GM19438 (cell line): ENCODE results near the gene TMEM255B.
"Not testable (repeated sequence)": the region's sequence is repeated elsewhere in the genome, so short reads cannot be mapped to it uniquely, and the experiment has no call there.

Source experiments
- ATAC-seq: cut with Tn5 transposase; IDR thresholded peaks from one replicate; pipeline ENCODE4 v1.9.1; 2021; ENCODE audit warnings: low read depth; ENCODE audit not compliant: unreplicated experiment

The TMEM255B gene

GRCh38 chr13:113748101-113748861 is 10.7 kb upstream of the TMEM255B start:
- ATAC-seq = no peak

GRCh38 chr13:113748862-113749451 is 10.1 kb upstream of the TMEM255B start:
- no peak for ATAC-seq

DNA sequence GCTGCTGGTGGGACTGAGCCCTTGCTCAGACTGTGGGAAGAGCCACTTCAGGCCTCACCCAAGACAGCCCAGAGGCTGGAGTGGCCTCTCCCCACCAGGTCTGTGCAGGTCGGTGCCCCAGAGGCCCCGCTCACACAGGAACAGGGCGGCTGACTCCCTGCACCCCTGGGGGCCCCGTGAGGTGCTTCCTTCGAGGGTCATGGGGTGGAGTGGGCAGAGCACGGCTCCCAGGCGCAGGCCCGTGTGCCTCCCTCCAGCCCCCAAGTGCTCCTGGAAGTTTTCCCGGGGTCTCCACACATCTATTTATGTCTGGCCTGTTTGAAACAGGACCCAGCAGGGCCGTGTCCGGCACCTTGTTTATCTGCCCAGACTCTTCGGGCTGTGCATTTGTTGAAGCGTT is 9.5 kb upstream of the TMEM255B start:
- ATAC-seq = no peak

DNA sequence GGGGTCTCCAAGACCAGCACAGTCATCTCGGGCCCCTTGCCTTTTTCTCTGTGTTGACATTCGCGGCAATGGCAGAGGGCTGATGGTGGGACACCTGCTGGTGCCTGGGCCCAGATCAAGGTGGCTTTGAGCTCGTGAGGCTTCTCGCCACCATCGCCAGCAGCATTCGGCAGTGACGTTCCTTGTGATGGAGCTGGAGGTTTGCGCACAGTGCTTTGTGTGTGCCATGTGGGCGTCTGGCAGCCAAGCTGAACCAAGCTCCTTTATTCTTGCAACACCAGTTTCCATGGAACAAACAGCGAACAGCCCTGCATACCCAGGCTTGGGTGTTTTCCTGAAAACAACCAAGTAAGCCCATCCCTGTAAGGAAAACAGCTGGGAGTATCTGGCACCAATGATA is 9.1 kb upstream of the TMEM255B start:
- no peak for ATAC-seq

GRCh38 chr13:113750554-113751399 is 8.2 kb upstream of the TMEM255B start:
- no peak for ATAC-seq

DNA sequence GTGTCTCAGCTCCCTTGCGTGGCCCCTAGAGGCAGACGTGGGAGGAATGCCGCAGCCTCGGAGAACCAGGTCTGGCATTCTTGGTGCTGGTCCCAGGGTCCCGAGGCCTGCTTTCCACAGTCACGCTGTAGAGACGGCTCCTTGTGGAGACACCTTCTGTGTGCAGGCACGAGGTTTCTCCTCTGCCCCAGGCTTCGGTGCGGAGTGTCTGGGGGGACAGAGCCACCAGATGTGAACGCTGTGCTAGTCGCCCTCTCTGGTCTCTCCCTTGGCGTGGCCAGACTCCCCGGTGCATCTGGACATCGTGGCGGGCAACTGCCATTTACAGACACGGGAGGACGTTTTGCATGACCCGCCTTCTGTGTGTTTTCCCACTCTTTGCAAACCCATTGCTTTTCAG is 7.5 kb upstream of the TMEM255B start:
- no peak for ATAC-seq

- not testable (repeated sequence) for ATAC-seq
Observed at GRCh38 chr13:113752211-113752986, 6.6 kb upstream of the TMEM255B start.

GRCh38 chr13:113753171-113753570 is 5.9 kb upstream of the TMEM255B start:
- no peak for ATAC-seq

- no peak for ATAC-seq
Observed at GRCh38 chr13:113754242-113754641, 4.8 kb upstream of the TMEM255B start.

- ATAC-seq = no peak
Observed at GRCh38 chr13:113754691-113755090, 4.3 kb upstream of the TMEM255B start.

GRCh38 chr13:113756441-113757097 is 2.5 kb upstream of the TMEM255B start:
- ATAC-seq = no peak

DNA sequence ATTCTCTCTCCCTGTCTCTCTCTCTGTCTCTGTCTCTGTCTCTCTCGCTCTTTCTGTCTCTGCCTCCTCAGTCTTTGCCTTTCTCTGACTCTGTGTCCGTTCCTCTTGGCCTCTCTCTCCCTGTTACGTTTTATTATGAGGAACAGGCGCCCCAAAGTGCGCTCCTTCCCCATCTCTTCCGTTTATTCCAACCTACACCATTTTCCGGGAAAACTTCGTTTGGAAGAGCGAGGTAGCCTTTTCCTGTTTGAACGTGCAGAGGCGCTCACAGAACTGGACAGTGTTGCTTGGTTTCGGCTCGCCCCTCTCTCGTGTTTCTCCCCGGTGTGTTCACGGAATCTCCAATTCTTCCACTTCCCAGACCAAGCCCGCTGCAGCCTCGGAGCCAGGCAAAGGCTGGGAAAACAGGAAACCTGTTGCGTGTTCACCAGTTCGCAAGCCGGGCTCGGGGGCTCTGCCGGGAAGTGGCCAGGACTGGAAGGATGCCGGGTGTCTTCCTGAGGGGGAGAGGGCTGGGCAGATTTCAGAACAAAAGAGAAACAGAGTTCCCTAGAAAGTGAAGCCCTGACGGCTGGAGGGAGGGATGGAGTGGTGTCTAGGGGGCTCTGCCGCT is 605 bp downstream of the TMEM255B start:
- ATAC-seq = no peak

DNA sequence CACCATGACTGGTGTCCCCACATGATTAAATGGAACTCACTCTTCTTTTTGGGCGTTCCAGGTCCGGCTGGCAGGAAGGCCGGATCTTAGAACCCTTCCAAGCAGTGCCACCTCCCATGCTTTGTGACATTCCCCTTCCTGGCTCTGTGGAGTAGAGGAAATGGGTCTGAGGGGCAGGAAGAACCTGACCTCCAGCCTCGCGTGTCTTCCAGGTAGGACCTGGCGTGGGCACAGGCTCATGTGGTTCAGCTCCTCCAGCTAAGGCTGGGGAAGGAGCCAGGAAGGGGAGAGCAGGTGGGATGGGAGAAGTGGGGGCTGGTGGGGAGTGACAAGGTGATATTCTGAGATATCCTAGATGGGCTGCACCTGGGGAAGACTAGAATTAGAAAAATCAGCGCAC is 2.1 kb downstream of the TMEM255B start:
- ATAC-seq = no peak

DNA sequence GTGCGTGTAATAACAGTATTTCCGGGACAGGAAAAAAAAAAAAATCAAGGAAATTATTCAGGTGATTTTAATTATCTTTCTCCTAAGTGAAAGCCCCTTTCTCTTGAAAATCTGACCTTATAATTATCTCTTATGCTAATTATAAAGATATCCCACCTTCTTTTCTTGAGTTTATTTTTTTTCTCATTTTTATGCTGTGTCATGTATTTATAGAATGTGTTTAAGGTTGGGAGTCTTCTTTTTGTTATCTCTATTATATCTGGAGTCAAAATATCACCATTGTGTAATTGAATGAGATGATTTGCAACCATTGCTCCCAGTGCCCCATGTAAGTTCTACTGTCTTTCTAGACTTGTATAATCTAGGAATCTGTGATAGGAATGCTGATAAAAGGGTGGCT is 3.0 kb downstream of the TMEM255B start:
- no peak for ATAC-seq

- ATAC-seq = no peak
Observed at GRCh38 chr13:113762538-113762937, 3.5 kb downstream of the TMEM255B start.

GRCh38 chr13:113763254-113763653 is 4.2 kb downstream of the TMEM255B start:
- ATAC-seq = no peak

GRCh38 chr13:113763961-113764792 is 5.2 kb downstream of the TMEM255B start:
- ATAC-seq = no peak

- no peak for ATAC-seq
Observed at GRCh38 chr13:113764793-113765563, 6.0 kb downstream of the TMEM255B start.
